ENCODE measurements around the gene RNASEL. TPM values are rescaled to one million over a fixed set of nuclear protein-coding genes. Genes with fewer than 3 reads are reported as not detected.

RNASEL gene
- polyA plus RNA-seq, 1 of the 3 experiments (the other 2 are of a cell fraction) = not detected

DNA sequence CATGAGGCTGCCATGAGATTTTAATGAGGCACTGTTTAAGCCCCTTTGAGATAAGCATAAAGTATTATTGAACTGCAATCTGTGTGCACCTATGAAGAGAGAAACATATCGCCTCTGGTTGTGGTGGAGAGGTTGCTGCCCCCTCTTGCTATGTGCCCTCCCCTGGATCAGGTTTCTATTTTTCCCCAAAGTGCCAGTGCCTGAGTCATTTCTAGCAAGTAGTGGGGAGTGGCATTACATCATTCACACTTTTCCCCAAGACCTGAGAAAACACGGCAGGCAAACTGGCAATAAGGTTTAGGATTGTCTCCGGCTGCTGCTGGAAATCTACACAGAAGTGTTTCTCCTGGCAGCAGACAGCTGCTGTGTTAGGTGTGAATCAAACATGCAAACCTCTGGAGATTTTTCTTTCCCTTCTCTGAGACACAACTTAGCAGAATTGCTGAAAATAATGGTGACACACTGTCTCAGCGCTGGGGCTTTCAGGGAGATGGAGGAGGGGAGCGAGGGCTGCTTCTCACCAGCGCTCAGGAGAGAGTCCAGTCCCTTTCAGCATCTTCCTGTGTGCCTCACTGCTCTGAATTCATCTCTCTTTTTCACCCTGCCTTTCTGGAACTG is 28.8 kb upstream of the RNASEL start:
- CTCF ChIA-PET = interaction anchor here (0.9 to 1.7 kb wide), 4 partner anchors 9 to 169 kb away, joined by 3 to 6 read pairs (median 4); no protein-coding TSS in a partner anchor
- H3K27ac ChIP-seq (ENCODE audit: low read depth in 2 of 2, low read length in 1 of 2) = no peak overlapping the region
- no peaks in the 10 kb centered on the region for H3K36me3 ChIP-seq (replicated peaks in 1 of 2; ENCODE audit: control insufficient read depth in 1 of 2, insufficient read depth in 2 of 2, low read length in 1 of 2)
- no peaks in the 10 kb centered on the region for H3K9me2 ChIP-seq
- peaks cover 11% of the 10 kb centered on the region for H3F3A ChIP-seq (replicated peaks; ENCODE audit: insufficient read depth)
- TF ChIP-seq EP300 (IDR thresholded peaks at IDR 0.05; ENCODE audit: borderline replicate concordance in 1 of 2, low read depth in 1 of 2, low read length in 1 of 2) (no peak), FOSL2 (IDR thresholded peaks at IDR 0.05; ENCODE audit: borderline replicate concordance, low read depth) (peak; percentile 41; the same call in 1 of the 2 replicates)
- no peak overlapping the region for H3K4me3 ChIP-seq (ENCODE audit: low read depth in 2 of 2, low read length in 1 of 2)
- no peaks in the 10 kb centered on the region for H3K27me3 ChIP-seq (ENCODE audit: insufficient read depth)
- H3K9ac ChIP-seq = no peak overlapping the region
- H4K20me1 ChIP-seq (ENCODE audit: insufficient read depth) = no peaks in the 10 kb centered on the region
- no peak overlapping the region; the same call in 1 of the 2 replicates for H2AFZ ChIP-seq (ENCODE audit: low read depth)
- 0 out of 2 replicates have a peak, but pooled peaks cover 3% of the 10 kb centered on the region for H3K9me3 ChIP-seq
- H3K4me2 ChIP-seq = no peak overlapping the region
- H3K4me1 ChIP-seq (ENCODE audit: control insufficient read depth in 1 of 2, insufficient read depth in 2 of 2, low read depth in 1 of 2, low read length in 1 of 2) = peaks cover 18% of the 10 kb centered on the region in 2 experiments
- WGBS (ENCODE audit: low lambda C conversion rate) = 69% methylated on average over 6 of the region's 6 CpGs
- no peak for DNase-seq
- POLR2A ChIA-PET = no interaction called here
- H3K79me2 ChIP-seq (ENCODE audit: insufficient read depth) = no peaks in the 10 kb centered on the region

DNA sequence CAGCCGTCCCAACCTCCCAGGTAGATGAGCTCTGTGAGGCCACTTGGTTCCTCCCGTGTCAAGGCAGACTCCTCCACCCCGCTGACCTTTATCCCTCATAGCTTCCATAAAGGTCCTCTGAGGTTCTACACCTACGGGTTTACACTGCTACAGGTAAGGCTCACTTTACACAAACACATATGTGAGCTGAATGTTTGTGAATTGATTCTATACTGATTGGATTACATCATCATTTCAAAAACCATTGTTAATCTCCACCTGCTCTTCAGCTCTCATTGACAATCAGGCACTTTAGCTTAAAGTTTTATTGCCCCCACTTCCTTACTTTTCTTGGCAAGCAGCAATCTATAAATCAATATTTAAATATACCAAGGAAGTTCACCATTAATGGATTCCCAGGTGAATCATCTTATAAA is 28.0 kb upstream of the RNASEL start:
- no peak overlapping the region for H3K4me3 ChIP-seq (ENCODE audit: low read depth in 2 of 2, low read length in 1 of 2)
- H3K9ac ChIP-seq = no peak overlapping the region
- H3K4me1 ChIP-seq (ENCODE audit: control insufficient read depth in 1 of 2, insufficient read depth in 2 of 2, low read depth in 1 of 2, low read length in 1 of 2) = peaks cover 18% of the 10 kb centered on the region in 2 experiments
- H3F3A ChIP-seq (replicated peaks; ENCODE audit: insufficient read depth) = peaks cover 11% of the 10 kb centered on the region
- no peaks in the 10 kb centered on the region for H3K79me2 ChIP-seq (ENCODE audit: insufficient read depth)
- H3K36me3 ChIP-seq (replicated peaks in 1 of 2; ENCODE audit: control insufficient read depth in 1 of 2, insufficient read depth in 2 of 2, low read length in 1 of 2) = no peaks in the 10 kb centered on the region
- no peak overlapping the region for H2AFZ ChIP-seq (ENCODE audit: low read depth)
- no peak for DNase-seq
- 83% methylated on average over 4 of the region's 4 CpGs for WGBS (ENCODE audit: low lambda C conversion rate)
- H3K9me3 ChIP-seq = 0 out of 2 replicates have a peak, but pooled peaks cover 3% of the 10 kb centered on the region
- no peaks in the 10 kb centered on the region for H4K20me1 ChIP-seq (ENCODE audit: insufficient read depth)
- no peak for TF ChIP-seq EZH2phosphoT487 (IDR thresholded peaks at IDR 0.05; ENCODE audit: borderline replicate concordance, low read depth)
- TF ChIP-seq, protein P1, sequence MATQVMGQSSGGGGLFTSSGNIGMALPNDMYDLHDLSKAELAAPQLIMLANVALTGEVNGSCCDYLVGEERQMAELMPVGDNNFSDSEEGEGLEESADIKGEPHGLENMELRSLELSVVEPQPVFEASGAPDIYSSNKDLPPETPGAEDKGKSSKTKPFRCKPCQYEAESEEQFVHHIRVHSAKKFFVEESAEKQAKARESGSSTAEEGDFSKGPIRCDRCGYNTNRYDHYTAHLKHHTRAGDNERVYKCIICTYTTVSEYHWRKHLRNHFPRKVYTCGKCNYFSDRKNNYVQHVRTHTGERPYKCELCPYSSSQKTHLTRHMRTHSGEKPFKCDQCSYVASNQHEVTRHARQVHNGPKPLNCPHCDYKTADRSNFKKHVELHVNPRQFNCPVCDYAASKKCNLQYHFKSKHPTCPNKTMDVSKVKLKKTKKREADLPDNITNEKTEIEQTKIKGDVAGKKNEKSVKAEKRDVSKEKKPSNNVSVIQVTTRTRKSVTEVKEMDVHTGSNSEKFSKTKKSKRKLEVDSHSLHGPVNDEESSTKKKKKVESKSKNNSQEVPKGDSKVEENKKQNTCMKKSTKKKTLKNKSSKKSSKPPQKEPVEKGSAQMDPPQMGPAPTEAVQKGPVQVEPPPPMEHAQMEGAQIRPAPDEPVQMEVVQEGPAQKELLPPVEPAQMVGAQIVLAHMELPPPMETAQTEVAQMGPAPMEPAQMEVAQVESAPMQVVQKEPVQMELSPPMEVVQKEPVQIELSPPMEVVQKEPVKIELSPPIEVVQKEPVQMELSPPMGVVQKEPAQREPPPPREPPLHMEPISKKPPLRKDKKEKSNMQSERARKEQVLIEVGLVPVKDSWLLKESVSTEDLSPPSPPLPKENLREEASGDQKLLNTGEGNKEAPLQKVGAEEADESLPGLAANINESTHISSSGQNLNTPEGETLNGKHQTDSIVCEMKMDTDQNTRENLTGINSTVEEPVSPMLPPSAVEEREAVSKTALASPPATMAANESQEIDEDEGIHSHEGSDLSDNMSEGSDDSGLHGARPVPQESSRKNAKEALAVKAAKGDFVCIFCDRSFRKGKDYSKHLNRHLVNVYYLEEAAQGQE (IDR thresholded peaks at IDR 0.05; ENCODE audit: low read depth, low read length) = no peak
- no peak for TF ChIP-seq SIN3A (IDR thresholded peaks at IDR 0.05; ENCODE audit: borderline replicate concordance, low read depth, low read length)
- no peak for TF ChIP-seq FOSL2 (IDR thresholded peaks at IDR 0.05; ENCODE audit: borderline replicate concordance, low read depth)
- no peak for TF ChIP-seq RAD21 (IDR thresholded peaks at IDR 0.05; ENCODE audit: low read length)
- TF ChIP-seq MEF2A (IDR thresholded peaks at IDR 0.05; ENCODE audit: borderline replicate concordance, low read depth) = no peak
- TF ChIP-seq EP300 (IDR thresholded peaks at IDR 0.05; ENCODE audit: borderline replicate concordance in 1 of 2, low read depth in 1 of 2, low read length in 1 of 2) = no peak
- no peaks in the 10 kb centered on the region for H3K27me3 ChIP-seq (ENCODE audit: insufficient read depth)
- no peaks in the 10 kb centered on the region for H3K9me2 ChIP-seq
- ChIA-PET CTCF (interaction anchor here (0.7 to 3.7 kb wide), 9 partner anchors 9 to 170 kb away, joined by 3 to 26 read pairs (median 6); no protein-coding TSS in a partner anchor), POLR2A (no interaction called here)
- no peak overlapping the region for H3K4me2 ChIP-seq
- H3K27ac ChIP-seq (ENCODE audit: low read depth in 2 of 2, low read length in 1 of 2) = no peak overlapping the region
